ENCODE measurements around the gene CYTH3.

CYTH3 gene

GRCh38 chr7:6165521-6166320 is 106.7 kb downstream of the CYTH3 start:
- DNase-seq (ENCODE audit: low spot score), result no peak

GRCh38 chr7:6165075-6165474 is 107.3 kb downstream of the CYTH3 start:
- DNase-seq (ENCODE audit: low spot score), result no peak

- no peak for DNase-seq (ENCODE audit: low spot score)
Observed at GRCh38 chr7:6164491-6164890, 107.9 kb downstream of the CYTH3 start.

GRCh38 chr7:6164010-6164409 is 108.4 kb downstream of the CYTH3 start:
- DNase-seq (ENCODE audit: low spot score), result no peak

- DNase-seq (ENCODE audit: low spot score), result no peak
Observed at GRCh38 chr7:6163402-6163801, 109.0 kb downstream of the CYTH3 start.

- DNase-seq (ENCODE audit: low spot score), result no peak
Observed at GRCh38 chr7:6162650-6163366, 109.6 kb downstream of the CYTH3 start.

- no peak for DNase-seq (ENCODE audit: low spot score)
Observed at GRCh38 chr7:6162331-6162620, 110.1 kb downstream of the CYTH3 start.

- no peak for DNase-seq (ENCODE audit: low spot score)
Observed at GRCh38 chr7:6161463-6162330, 110.7 kb downstream of the CYTH3 start.

- DNase-seq (ENCODE audit: low spot score), result peak; percentile 20
Observed at GRCh38 chr7:6160191-6160623, 112.2 kb downstream of the CYTH3 start.

- no peak for DNase-seq (ENCODE audit: low spot score)
Observed at GRCh38 chr7:6159524-6160031, 112.8 kb downstream of the CYTH3 start.

- DNase-seq (ENCODE audit: low spot score), result no peak
Observed at GRCh38 chr7:6159097-6159483, 113.3 kb downstream of the CYTH3 start.

- DNase-seq (ENCODE audit: low spot score), result no peak
Observed at GRCh38 chr7:6158424-6159096, 113.9 kb downstream of the CYTH3 start.

GRCh38 chr7:6157685-6158423 is 114.6 kb downstream of the CYTH3 start:
- DNase-seq (ENCODE audit: low spot score), result no peak

GRCh38 chr7:6156734-6157133 is 115.7 kb downstream of the CYTH3 start:
- DNase-seq (ENCODE audit: low spot score), result no peak

GRCh38 chr7:6155596-6155995 is 116.8 kb downstream of the CYTH3 start:
- no peak for DNase-seq (ENCODE audit: low spot score)

GRCh38 chr7:6154542-6155404 is 117.7 kb downstream of the CYTH3 start:
- no peak for DNase-seq (ENCODE audit: low spot score)

- DNase-seq (ENCODE audit: low spot score), result no peak
Observed at GRCh38 chr7:6153646-6154541, 118.5 kb downstream of the CYTH3 start.

GRCh38 chr7:6151994-6152735 is 120.3 kb downstream of the CYTH3 start:
- DNase-seq (ENCODE audit: low spot score), result no peak
